ENCODE data around the gene NKD2. TPM values are rescaled to one million over a fixed set of nuclear protein-coding genes. Genes with fewer than 3 reads are reported as not detected.

The NKD2 gene
- total and polyA plus RNA-seq, 2 of the 4 experiments (the other 2 are of a cell fraction), result not detected

- H4K5ac ChIP-seq (ENCODE audit: low read depth, low read length), result no peak overlapping the region
- WGBS, 2 experiments (ENCODE audit: extremely low coverage in 2 of 2, insufficient read length in 1 of 2), result 89% methylated on average over 5 of the region's 16 CpGs; no CpG with 5 or more reads in 1 of the 2 experiments
- no peak for TF ChIP-seq FOS (IDR thresholded peaks at IDR 0.05; ENCODE audit: low read depth, low read length)
- no peak for TF ChIP-seq RAD21 (IDR thresholded peaks at IDR 0.05; ENCODE audit: low read length)
- TF ChIP-seq NFE2L2 (IDR thresholded peaks at IDR 0.05; ENCODE audit: low read depth, low read length), result no peak
- TF ChIP-seq BHLHE40 (IDR thresholded peaks at IDR 0.05; ENCODE audit: low read depth, low read length), result no peak
- no peak for TF ChIP-seq SMC3 (IDR thresholded peaks at IDR 0.05; ENCODE audit: low read depth, low read length)
- no peak for TF ChIP-seq CEBPB (IDR thresholded peaks at IDR 0.05; ENCODE audit: low read depth, low read length)
- TF ChIP-seq MXI1 (IDR thresholded peaks at IDR 0.05; ENCODE audit: borderline replicate concordance, low read depth, low read length), result no peak
- no peak for TF ChIP-seq MAZ (IDR thresholded peaks at IDR 0.05; ENCODE audit: borderline replicate concordance, low read depth, low read length)
- TF ChIP-seq CTCF (conservative IDR thresholded peaks at IDR 0.05; ENCODE audit: low read depth, low read length), result no peak
- no peak for TF ChIP-seq RFX5 (IDR thresholded peaks at IDR 0.05; ENCODE audit: low read depth, low read length)
- no peak for TF ChIP-seq POLR2A (IDR thresholded peaks at IDR 0.05; ENCODE audit: low read depth, low read length)
- no peak for TF ChIP-seq MAFK (IDR thresholded peaks at IDR 0.05; ENCODE audit: low read depth, low read length)
- no peak for TF ChIP-seq ELK1 (IDR thresholded peaks at IDR 0.05; ENCODE audit: borderline replicate concordance, low read depth, low read length)
- H2BK5ac ChIP-seq (ENCODE audit: low read depth, low read length, poor library complexity, severe bottlenecking), result no peak overlapping the region
- H3K9me1 ChIP-seq (ENCODE audit: insufficient read depth, low read length), result no peaks in the 10 kb centered on the region
- no peak overlapping the region for H3K4me3 ChIP-seq (ENCODE audit: insufficient read depth, low read depth, low read length)
- H3K56ac ChIP-seq (ENCODE audit: extremely low read depth, insufficient read depth, low read length), result no peak overlapping the region
- no peaks in the 10 kb centered on the region for H4K20me1 ChIP-seq (ENCODE audit: insufficient read depth, low read length)
- no peak overlapping the region for H2AK9ac ChIP-seq (replicated peaks; ENCODE audit: low read depth, low read length, poor library complexity)
- no peaks in the 10 kb centered on the region for H3K4me1 ChIP-seq (ENCODE audit: control insufficient read depth, insufficient read depth, low read length)
- intact Hi-C loops (cut with micrococcal nuclease) (no loop called here), in situ Hi-C loops (cut with MboI; ENCODE audit: low sequenced_read_pairs) (no loop called here), dilution Hi-C loops (cut with HindIII; ENCODE audit: low sequenced_read_pairs, unreplicated experiment) (no loop called here)
- no peaks in the 10 kb centered on the region for H3K79me1 ChIP-seq (ENCODE audit: low read depth in 1 of 2, low read length in 2 of 2)
- no peaks in the 10 kb centered on the region for H3K27me3 ChIP-seq (ENCODE audit: control insufficient read depth, insufficient read depth, low read length)
- H3K9ac ChIP-seq (ENCODE audit: low read depth, low read length), result no peak overlapping the region
- H4K91ac ChIP-seq (ENCODE audit: insufficient read depth, low read depth, low read length), result no peak overlapping the region
- CTCF ChIA-PET, result no interaction called here
- no peak overlapping the region for H3K23ac ChIP-seq (ENCODE audit: low read depth, low read length)
- H3K18ac ChIP-seq (ENCODE audit: low read depth, low read length), result no peak overlapping the region
- no peak overlapping the region for H3K27ac ChIP-seq (ENCODE audit: insufficient read depth, low read length)
- H2BK15ac ChIP-seq (ENCODE audit: low read depth, low read length), result no peak overlapping the region
- H2AFZ ChIP-seq (replicated peaks; ENCODE audit: low read length, poor library complexity), result no peak overlapping the region
- no peak overlapping the region for H3K4me2 ChIP-seq (ENCODE audit: low read depth, low read length)
- no peaks in the 10 kb centered on the region for H3K9me3 ChIP-seq (ENCODE audit: control insufficient read depth, insufficient read depth, low read length)
- POLR2A ChIA-PET (ENCODE audit: unreplicated experiment), result no interaction called here
- no peak overlapping the region for H3K4ac ChIP-seq (ENCODE audit: low read depth, low read length)
- H2BK120ac ChIP-seq (ENCODE audit: low read depth, low read length), result no peak overlapping the region
- no peak overlapping the region for H2BK20ac ChIP-seq (ENCODE audit: low read depth, low read length)
- BruUV-seq (replicated peaks), result no TSS peak
- no peak overlapping the region for H3K14ac ChIP-seq (replicated peaks; ENCODE audit: low read depth, low read length)
- H4K8ac ChIP-seq (ENCODE audit: low read depth in 2 of 2, low read length in 2 of 2), result no peak overlapping the region
- DNase-seq (no peak), ATAC-seq (ENCODE audit: low read depth) (no peak)
- no peak overlapping the region for H2AK5ac ChIP-seq (ENCODE audit: low read depth, low read length)
- peaks cover 17% of the 10 kb centered on the region for H3K36me3 ChIP-seq (ENCODE audit: control insufficient read depth, insufficient read depth, low read length)
Observed at GRCh38 chr5:1051366-1051720, 42.7 kb downstream of the NKD2 start.

Data from IMR-90 (cell line).